B cell (primary cell): ENCODE measurements around the gene ATP10B. TPM values are rescaled to one million over a fixed set of nuclear protein-coding genes. Genes with fewer than 3 reads are reported as not detected.
"Not testable (repeated sequence)": the region's sequence is repeated elsewhere in the genome, so short reads cannot be mapped to it uniquely, and the experiment has no call there.

Experiments used
- ATAC-seq: fragments of 200-7000 bp; cut with Tn5 transposase; one replicate; pipeline ENCODE4 v1.10.0; 2021; ENCODE audit warnings: low read depth, mild to moderate bottlenecking, moderate number of reproducible peaks, moderate library complexity
- CTCF ChIA-PET: fragments of 350-600 bp; sonication (Branson Sonifier 250); formaldehyde crosslinking; loops from one replicate; lab custom pipeline; 2021; ENCODE audit warnings: antibody characterized with exemption, inconsistent platforms; lab: Charles Lee
- POLR2A ChIA-PET: fragments of 350-600 bp; sonication (Branson Sonifier 250); formaldehyde crosslinking; loops from one replicate; lab custom pipeline; 2021; ENCODE audit warnings: antibody characterized with exemption; lab: Charles Lee
- DNase-seq: peaks from one replicate; pipeline ENCODE4 v3.0.0; 2013
- H2AFZ ChIP-seq: 2 replicates; pipeline ENCODE4 v1.6.1; 2012; ENCODE audit warnings: mild to moderate bottlenecking, low read depth, low read length; ENCODE audit not compliant: insufficient read depth, poor library complexity, severe bottlenecking
- H3K27ac ChIP-seq, 2 donors: 1 replicate in 1 of 2; 2 replicates in 1 of 2; pipeline ENCODE4 v1.5.1; 2012 to 2013; ENCODE audit warnings: low read length in 2 of 2, mild to moderate bottlenecking in 2 of 2, moderate library complexity in 1 of 2
- H3K27me3 ChIP-seq, 4 experiments: fragments of 200-600 bp in 1 of 4; sonication (generic) in 1 of 4; replicated peaks in 1 of 4; 1 replicate in 2 of 4; 2 replicates in 2 of 4; pipeline versions ENCODE4 v1.6.1 to v1.7.0; 2013 to 2016; ENCODE audit warnings: low read length in 3 of 4, mild to moderate bottlenecking in 2 of 4, mixed read lengths in 1 of 4, moderate library complexity in 1 of 4; ENCODE audit not compliant: insufficient read depth in 4 of 4, control insufficient read depth in 3 of 4; ENCODE audit errors: control extremely low read depth in 1 of 4
- H3K36me3 ChIP-seq, 2 experiments: replicated peaks in 1 of 2; 1 replicate in 1 of 2; 2 replicates in 1 of 2; pipeline versions ENCODE4 v1.6.1 to v1.7.1; 2013; ENCODE audit warnings: low read length in 1 of 2; ENCODE audit not compliant: insufficient read depth in 2 of 2, control insufficient read depth in 1 of 2; ENCODE audit errors: control extremely low read depth in 1 of 2, extremely low read depth in 1 of 2
- H3K4me1 ChIP-seq, 2 donors: fragments of 200-600 bp in 1 of 2; sonication (generic) in 1 of 2; 1 replicate in 1 of 2; 2 replicates in 1 of 2; pipeline versions ENCODE4 v1.5.1 to v1.6.1; 2013 to 2017; ENCODE audit warnings: low read length in 2 of 2; ENCODE audit not compliant: control insufficient read depth in 2 of 2, insufficient read depth in 2 of 2
- H3K4me2 ChIP-seq: replicated peaks from 2 replicates; pipeline ENCODE3; 2012; ENCODE audit warnings: mild to moderate bottlenecking, low read depth, low read length; ENCODE audit not compliant: poor library complexity, severe bottlenecking
- H3K4me3 ChIP-seq, 5 experiments: fragments of 200-600 bp in 1 of 5; sonication (generic) in 1 of 5; 1 replicate in 3 of 5; 2 replicates in 2 of 5; pipeline versions ENCODE4 v1.5.1 to v1.7.0; 2011 to 2016; ENCODE audit warnings: low read length in 4 of 5, mild to moderate bottlenecking in 4 of 5, low read depth in 2 of 5, control low read depth in 1 of 5, moderate library complexity in 1 of 5; ENCODE audit not compliant: insufficient read depth in 1 of 5; ENCODE audit errors: control extremely low read depth in 1 of 5, extremely low read depth in 1 of 5
- H3K79me2 ChIP-seq: fragments of 200-600 bp; sonication (generic); one replicate; pipeline ENCODE4 v1.6.0; 2016; ENCODE audit warnings: low read length; ENCODE audit not compliant: control insufficient read depth, insufficient read depth
- H3K9ac ChIP-seq: fragments of 200-600 bp; sonication (generic); 2 replicates; pipeline ENCODE4 v1.6.1; 2017; ENCODE audit warnings: mild to moderate bottlenecking, low read length, moderate library complexity
- H3K9me3 ChIP-seq, 3 donors: one replicate each; pipeline versions ENCODE4 v1.6.1 to v1.7.1; 2013; ENCODE audit warnings: low read length in 2 of 3; ENCODE audit not compliant: control insufficient read depth in 2 of 3, insufficient read depth in 1 of 3; ENCODE audit errors: control extremely low read depth in 1 of 3
- H4K20me1 ChIP-seq: 2 replicates; pipeline ENCODE4 v1.6.0; 2012; ENCODE audit warnings: mild to moderate bottlenecking, low read length; ENCODE audit not compliant: insufficient read depth, control insufficient read depth, poor library complexity, severe bottlenecking
- H3K27ac Mint-ChIP-seq: one replicate; pipeline ENCODE4 v1.8.0; 2021; ENCODE audit warnings: mixed read lengths
- H3K27me3 Mint-ChIP-seq: one replicate; pipeline ENCODE4 v1.8.0; 2021; ENCODE audit warnings: mixed read lengths
- H3K4me1 Mint-ChIP-seq: one replicate; pipeline ENCODE4 v1.8.0; 2021; ENCODE audit warnings: mixed read lengths
- H3K4me3 Mint-ChIP-seq: one replicate; pipeline ENCODE4 v1.8.0; 2021; ENCODE audit warnings: mixed read lengths
- H3K9me3 Mint-ChIP-seq: one replicate; pipeline ENCODE4 v1.8.0; 2022; ENCODE audit warnings: mixed read lengths; ENCODE audit not compliant: insufficient read depth
- CTCF ChIP-seq: fragments of 200-600 bp; IDR thresholded peaks from one replicate; pipeline ENCODE4 v1.8.0; 2022; ENCODE audit warnings: antibody characterized with exemption, mild to moderate bottlenecking
- EZH2 ChIP-seq: IDR thresholded peaks from 2 replicates; pipeline ENCODE4 v1.6.1; 2012; ENCODE audit warnings: borderline replicate concordance, low read depth, mild to moderate bottlenecking, moderate library complexity, low read length; ENCODE audit not compliant: insufficient read depth, poor library complexity, severe bottlenecking
- WGBS: methylation state at CpG from one replicate; pipeline ENCODE4 v1.1.5; 2013; ENCODE audit warnings: missing lambda C conversion rate; ENCODE audit not compliant: insufficient coverage; 5-methylcytosine and 5-hydroxymethylcytosine counted together
- intact Hi-C: fragments of 100-400 bp; cut with micrococcal nuclease; formaldehyde crosslinking; loops from one replicate; pipeline ENCODE4 v1.10.0; 2022
- polyA plus RNA-seq: library from polyadenylated mRNA; depleted of rRNA; stranded (reverse); fragments of >200 nt; gene quantifications from 2 replicates; pipeline ENCODE4 v1.2.3, GENCODE V29; 2012
- total RNA-seq, 2 donors: library from RNA; stranded (reverse); fragments of 120-200 nt in 1 of 2; gene quantifications; 1 replicate in 1 of 2; 2 replicates in 1 of 2; pipeline versions ENCODE4 v1.2.3 to v1.2.4, GENCODE V29; 2013 to 2022

ATP10B gene
- total and polyA plus RNA-seq, 2 donors (not counting 1 experiment from before 2014, with no cell fraction given) = not detected

GRCh38 chr5:160901656-160902055 lies 49.6 kb upstream of the ATP10B start:
- no peaks in the 10 kb centered on the region for H3K9me3 ChIP-seq
- H3K4me2 ChIP-seq = no peak overlapping the region
- ATAC-seq (no peak), DNase-seq (no peak)
- H3K9ac ChIP-seq = no peak overlapping the region
- no peaks in the 10 kb centered on the region for H4K20me1 ChIP-seq
- H3K36me3 ChIP-seq = no peaks in the 10 kb centered on the region
- H3K79me2 ChIP-seq = no peaks in the 10 kb centered on the region
- CTCF ChIA-PET = no interaction called here
- TF ChIP-seq EZH2 = no peak
- no peak for TF ChIP-seq CTCF
- peaks cover 10% of the 10 kb centered on the region for H3K27me3 Mint-ChIP-seq
- no peaks in the 10 kb centered on the region for H3K9me3 Mint-ChIP-seq
- H3K4me3 ChIP-seq = no peak overlapping the region
- no peak overlapping the region for H3K27ac ChIP-seq
- H3K4me3 Mint-ChIP-seq = no peak overlapping the region
- no peaks in the 10 kb centered on the region for H3K27me3 ChIP-seq
- POLR2A ChIA-PET = no interaction called here
- intact Hi-C loops = no loop called here
- no peaks in the 10 kb centered on the region for H3K4me1 ChIP-seq
- no peaks in the 10 kb centered on the region for H3K4me1 Mint-ChIP-seq
- WGBS = no CpG with 5 or more reads among the region's 1 CpG
- no peak overlapping the region for H3K27ac Mint-ChIP-seq
- H2AFZ ChIP-seq = no peak overlapping the region

GRCh38 chr5:160899735-160900134 lies 47.7 kb upstream of the ATP10B start:
- no peak for ATAC-seq
- Histone ChIP-seq H3K9me3 (no peaks in the 10 kb centered on the region), H3K4me1 (no peaks in the 10 kb centered on the region), H4K20me1 (no peaks in the 10 kb centered on the region), H3K9ac (no peak overlapping the region), H3K36me3 (no peaks in the 10 kb centered on the region), H3K27ac (no peak overlapping the region), H2AFZ (no peak overlapping the region), H3K79me2 (no peaks in the 10 kb centered on the region), H3K4me2 (no peak overlapping the region), H3K4me3 (no peak overlapping the region), H3K27me3 (no peaks in the 10 kb centered on the region)
- 69% methylated on average over 2 of the region's 4 CpGs for WGBS
- H3K27ac Mint-ChIP-seq = no peak overlapping the region
- H3K4me3 Mint-ChIP-seq = no peak overlapping the region
- H3K27me3 Mint-ChIP-seq = peaks cover 14% of the 10 kb centered on the region
- no peaks in the 10 kb centered on the region for H3K4me1 Mint-ChIP-seq
- ChIA-PET CTCF (interaction anchor here (0.9 kb wide), 1 partner anchor 10 kb away, joined by 3 read pairs; no protein-coding TSS in a partner anchor), POLR2A (no interaction called here)
- H3K9me3 Mint-ChIP-seq = no peaks in the 10 kb centered on the region
- TF ChIP-seq EZH2 (no peak), CTCF (no peak)
- no peak for DNase-seq
- intact Hi-C loops = no loop called here

GRCh38 chr5:160893180-160893964 lies 41.4 kb upstream of the ATP10B start:
- H3K79me2 ChIP-seq, H3K36me3 ChIP-seq, H3K4me2 ChIP-seq, DNase-seq, CTCF ChIA-PET, H2AFZ ChIP-seq, intact Hi-C loops, H3K4me1 ChIP-seq, H3K9ac ChIP-seq, H3K27me3 Mint-ChIP-seq, H3K9me3 ChIP-seq, H3K27me3 ChIP-seq, H3K27ac Mint-ChIP-seq, H3K9me3 Mint-ChIP-seq, H3K4me3 ChIP-seq, H3K27ac ChIP-seq, H3K4me1 Mint-ChIP-seq, H3K4me3 Mint-ChIP-seq, ATAC-seq, POLR2A ChIA-PET, H4K20me1 ChIP-seq: not testable (repeated sequence)
- 73% methylated on average over 5 of the region's 6 CpGs for WGBS
